ENCODE data around the gene FAM120A. TPM values are rescaled to one million over a fixed set of nuclear protein-coding genes. Genes with fewer than 3 reads are reported as not detected.

Gene FAM120A
- polyA plus RNA-seq, 1 donor from 2014 or later = 8.9 TPM

DNA sequence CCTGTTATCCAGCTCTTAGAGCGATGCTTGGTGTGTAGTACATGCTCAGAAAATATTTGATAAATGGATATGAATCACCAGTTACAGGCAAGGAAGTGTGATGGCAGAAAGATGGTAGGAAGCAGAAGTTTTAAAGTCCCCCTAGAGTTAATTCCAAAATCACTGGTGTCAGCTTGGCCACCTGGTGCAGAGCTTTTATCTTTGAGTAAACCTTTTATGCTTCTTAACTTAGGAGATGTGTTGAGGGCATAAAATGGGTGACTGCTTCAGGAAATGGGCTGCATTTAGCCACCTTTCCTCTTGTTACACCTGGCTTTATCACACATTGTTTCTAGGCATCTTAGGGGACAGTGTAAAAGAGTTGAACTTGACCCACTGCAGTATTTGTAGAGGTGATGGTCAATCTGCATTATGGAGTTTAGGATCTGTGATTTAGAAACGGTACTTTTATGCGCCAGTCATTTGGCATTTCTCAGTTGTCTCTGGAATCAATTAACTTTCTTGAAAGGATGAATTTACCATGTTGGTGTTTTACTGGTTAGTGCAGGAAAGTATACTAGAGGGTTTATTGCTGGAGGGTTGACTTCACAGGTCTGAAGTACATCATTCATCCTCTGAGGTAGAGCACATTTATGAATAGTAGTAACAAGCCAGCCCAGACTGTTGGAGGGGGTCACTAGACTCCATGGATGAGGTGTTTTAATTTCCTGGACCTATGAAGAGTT lies 9.4 kb downstream of the FAM120A start:
- no peak for TF ChIP-seq MXI1 (conservative IDR thresholded peaks at IDR 0.05; ENCODE audit: poor library complexity, severe bottlenecking)
- Histone ChIP-seq H3K4me2 (ENCODE audit: low read length) (no peak overlapping the region), H3K27me3 (ENCODE audit: insufficient read depth, low read depth, low read length) (no peaks in the 10 kb centered on the region), H3F3A (ENCODE audit: insufficient read depth, low read length, poor library complexity, severe bottlenecking) (no peaks in the 10 kb centered on the region), H3K4me3 (ENCODE audit: low read length) (no peak overlapping the region), H3K9me2 (ENCODE audit: insufficient read depth, low read length) (no peaks in the 10 kb centered on the region), H3K79me2 (replicated peaks; ENCODE audit: insufficient read depth, low read length) (peaks cover 59% of the 10 kb centered on the region), H3K9ac (ENCODE audit: low read length) (no peak overlapping the region), H3K27ac (ENCODE audit: low read length) (no peak overlapping the region), H2AFZ (ENCODE audit: low read depth, low read length) (no peak overlapping the region), H4K20me1 (ENCODE audit: insufficient read depth) (no peaks in the 10 kb centered on the region), H3K36me3 (ENCODE audit: insufficient read depth, low read length) (no peaks in the 10 kb centered on the region), H3K9me3 (ENCODE audit: low read length) (no peaks in the 10 kb centered on the region)

DNA sequence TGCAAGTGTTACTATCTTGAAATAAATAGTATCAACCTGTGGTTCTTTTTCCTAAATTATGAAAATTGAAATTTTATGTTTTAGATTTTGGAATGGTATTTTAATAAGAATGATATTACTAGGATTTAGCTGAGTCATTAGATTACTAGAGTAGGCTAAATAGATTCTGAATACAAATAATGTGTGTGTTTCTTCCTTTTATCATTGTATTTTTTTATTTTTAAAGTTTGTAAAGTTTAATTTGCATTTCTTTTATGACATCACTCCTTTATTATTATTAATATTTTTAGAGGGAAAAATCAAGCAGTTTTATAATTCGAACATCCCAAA lies 9.9 kb downstream of the FAM120A start:
- Histone ChIP-seq H4K20me1 (ENCODE audit: insufficient read depth) (no peaks in the 10 kb centered on the region), H3K9me3 (ENCODE audit: low read length) (no peaks in the 10 kb centered on the region), H3K36me3 (ENCODE audit: insufficient read depth, low read length) (no peaks in the 10 kb centered on the region), H2AFZ (ENCODE audit: low read depth, low read length) (no peak overlapping the region), H3K9me2 (ENCODE audit: insufficient read depth, low read length) (no peaks in the 10 kb centered on the region), H3K9ac (ENCODE audit: low read length) (no peak overlapping the region), H3F3A (ENCODE audit: insufficient read depth, low read length, poor library complexity, severe bottlenecking) (no peaks in the 10 kb centered on the region), H3K79me2 (replicated peaks; ENCODE audit: insufficient read depth, low read length) (peaks cover 59% of the 10 kb centered on the region), H3K4me3 (ENCODE audit: low read length) (no peak overlapping the region), H3K27me3 (ENCODE audit: insufficient read depth, low read depth, low read length) (no peaks in the 10 kb centered on the region), H3K27ac (ENCODE audit: low read length) (no peak overlapping the region), H3K4me2 (ENCODE audit: low read length) (no peak overlapping the region)
- TF ChIP-seq TAF1 (IDR thresholded peaks at IDR 0.05; ENCODE audit: low read depth) = no peak
- TF ChIP-seq MXI1 (conservative IDR thresholded peaks at IDR 0.05; ENCODE audit: poor library complexity, severe bottlenecking) = no peak
- TF ChIP-seq CTCF (IDR thresholded peaks at IDR 0.05; ENCODE audit: poor library complexity, severe bottlenecking) = no peak
- no peak for TF ChIP-seq POLR2AphosphoS5 (IDR thresholded peaks at IDR 0.05)
- TF ChIP-seq EZH2 (IDR thresholded peaks at IDR 0.05; ENCODE audit: borderline replicate concordance, insufficient read depth, low read length, poor library complexity, severe bottlenecking) = no peak
- TF ChIP-seq SMC3 (conservative IDR thresholded peaks at IDR 0.05; ENCODE audit: poor library complexity) = no peak
- no peak for TF ChIP-seq RAD21 (conservative IDR thresholded peaks at IDR 0.05)

GRCh38 chr9:93461821-93462220 lies 10.3 kb downstream of the FAM120A start:
- Histone ChIP-seq H3F3A (ENCODE audit: insufficient read depth, low read length, poor library complexity, severe bottlenecking) (no peaks in the 10 kb centered on the region), H3K4me2 (ENCODE audit: low read length) (no peak overlapping the region), H4K20me1 (ENCODE audit: insufficient read depth) (no peaks in the 10 kb centered on the region), H3K9me2 (ENCODE audit: insufficient read depth, low read length) (no peaks in the 10 kb centered on the region), H3K9me3 (ENCODE audit: low read length) (no peaks in the 10 kb centered on the region), H2AFZ (ENCODE audit: low read depth, low read length) (no peak overlapping the region), H3K27ac (ENCODE audit: low read length) (no peak overlapping the region), H3K36me3 (ENCODE audit: insufficient read depth, low read length) (no peaks in the 10 kb centered on the region), H3K4me3 (ENCODE audit: low read length) (no peak overlapping the region), H3K9ac (ENCODE audit: low read length) (no peak overlapping the region), H3K27me3 (ENCODE audit: insufficient read depth, low read depth, low read length) (no peaks in the 10 kb centered on the region), H3K79me2 (replicated peaks; ENCODE audit: insufficient read depth, low read length) (peaks cover 57% of the 10 kb centered on the region)
- TF ChIP-seq CTCF (IDR thresholded peaks at IDR 0.05; ENCODE audit: poor library complexity, severe bottlenecking) (no peak), RAD21 (conservative IDR thresholded peaks at IDR 0.05) (no peak), POLR2AphosphoS5 (IDR thresholded peaks at IDR 0.05) (no peak), EZH2 (IDR thresholded peaks at IDR 0.05; ENCODE audit: borderline replicate concordance, insufficient read depth, low read length, poor library complexity, severe bottlenecking) (no peak), TAF1 (IDR thresholded peaks at IDR 0.05; ENCODE audit: low read depth) (no peak), EP300 (conservative IDR thresholded peaks at IDR 0.05; ENCODE audit: poor library complexity, severe bottlenecking) (no peak), MXI1 (conservative IDR thresholded peaks at IDR 0.05; ENCODE audit: poor library complexity, severe bottlenecking) (no peak), REST (IDR thresholded peaks at IDR 0.05; ENCODE audit: borderline replicate concordance) (no peak), SMC3 (conservative IDR thresholded peaks at IDR 0.05; ENCODE audit: poor library complexity) (no peak)

Data from neural cell (in vitro differentiated cells).